OCI-LY1 (cell line): ENCODE data around the gene ZBTB8OS.

Experiments used
- EZH2 ChIP-seq: fragments of 200-600 bp; sonication (generic), shearing (Covaris generic); IDR thresholded peaks from 2 replicates; pipeline ENCODE4 v1.8.0; 2017; ENCODE audit warnings: borderline replicate concordance, mixed run types, mild to moderate bottlenecking, antibody characterized with exemption, low read length, moderate library complexity, mixed read lengths
- TF ChIP-seq, protein P1 (sequence below): fragments of 200-600 bp; sonication (generic), shearing (Covaris generic); IDR thresholded peaks from 2 replicates; pipeline ENCODE4 v1.5.1; 2017; ENCODE audit warnings: mild to moderate bottlenecking, antibody characterized with exemption, low read length, moderate library complexity, mixed read lengths

DNA sequence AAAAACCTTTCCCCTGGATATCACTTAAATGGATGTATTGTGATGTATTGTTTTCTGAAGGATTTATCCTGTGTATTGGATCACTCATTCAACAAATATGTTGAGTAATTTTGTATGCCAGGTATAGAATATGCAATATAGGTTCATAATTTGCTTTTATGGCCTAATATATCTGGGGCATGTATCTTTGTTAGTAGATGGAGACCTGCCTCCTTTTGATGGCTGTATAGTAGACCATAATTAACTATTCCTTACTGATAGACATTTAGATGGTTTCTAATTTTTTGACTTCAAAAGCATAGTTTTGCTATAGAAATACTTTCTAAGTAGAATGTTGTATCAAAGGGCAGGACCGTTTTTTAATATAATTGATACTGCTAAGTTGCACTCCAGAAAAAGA is 9.2 kb upstream of the ZBTB8OS start:
- TF ChIP-seq, protein P1, sequence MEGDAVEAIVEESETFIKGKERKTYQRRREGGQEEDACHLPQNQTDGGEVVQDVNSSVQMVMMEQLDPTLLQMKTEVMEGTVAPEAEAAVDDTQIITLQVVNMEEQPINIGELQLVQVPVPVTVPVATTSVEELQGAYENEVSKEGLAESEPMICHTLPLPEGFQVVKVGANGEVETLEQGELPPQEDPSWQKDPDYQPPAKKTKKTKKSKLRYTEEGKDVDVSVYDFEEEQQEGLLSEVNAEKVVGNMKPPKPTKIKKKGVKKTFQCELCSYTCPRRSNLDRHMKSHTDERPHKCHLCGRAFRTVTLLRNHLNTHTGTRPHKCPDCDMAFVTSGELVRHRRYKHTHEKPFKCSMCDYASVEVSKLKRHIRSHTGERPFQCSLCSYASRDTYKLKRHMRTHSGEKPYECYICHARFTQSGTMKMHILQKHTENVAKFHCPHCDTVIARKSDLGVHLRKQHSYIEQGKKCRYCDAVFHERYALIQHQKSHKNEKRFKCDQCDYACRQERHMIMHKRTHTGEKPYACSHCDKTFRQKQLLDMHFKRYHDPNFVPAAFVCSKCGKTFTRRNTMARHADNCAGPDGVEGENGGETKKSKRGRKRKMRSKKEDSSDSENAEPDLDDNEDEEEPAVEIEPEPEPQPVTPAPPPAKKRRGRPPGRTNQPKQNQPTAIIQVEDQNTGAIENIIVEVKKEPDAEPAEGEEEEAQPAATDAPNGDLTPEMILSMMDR = no peak
- TF ChIP-seq EZH2 = no peak
